Endothelial cell (in vitro differentiated cells): ENCODE data around the gene GPX1. TPM values are rescaled to one million over a fixed set of nuclear protein-coding genes. Genes with fewer than 3 reads are reported as not detected.

ENCODE experiments used
- DNase-seq: peaks from one replicate; pipeline ENCODE4 v3.0.0; 2021; ENCODE audit warnings: low spot score
- H3K27ac Mint-ChIP-seq: one replicate; pipeline ENCODE4 v1.8.0; 2021; ENCODE audit warnings: mixed read lengths, inconsistent platforms; ENCODE audit not compliant: unreplicated experiment
- H3K27me3 Mint-ChIP-seq: one replicate; pipeline ENCODE4 v1.8.0; 2021; ENCODE audit warnings: mild to moderate bottlenecking, moderate library complexity, mixed read lengths, inconsistent platforms; ENCODE audit not compliant: unreplicated experiment
- H3K36me3 Mint-ChIP-seq: one replicate; pipeline ENCODE4 v1.8.0; 2021; ENCODE audit warnings: mild to moderate bottlenecking, low read depth, mixed read lengths, inconsistent platforms; ENCODE audit not compliant: unreplicated experiment
- H3K4me1 Mint-ChIP-seq: one replicate; pipeline ENCODE4 v1.8.0; 2021; ENCODE audit warnings: mild to moderate bottlenecking, mixed read lengths, inconsistent platforms; ENCODE audit not compliant: unreplicated experiment
- H3K4me3 Mint-ChIP-seq: one replicate; pipeline ENCODE4 v1.8.0; 2021; ENCODE audit warnings: mild to moderate bottlenecking, mixed read lengths, inconsistent platforms; ENCODE audit not compliant: unreplicated experiment
- H3K9me3 Mint-ChIP-seq: one replicate; pipeline ENCODE4 v1.8.0; 2021; ENCODE audit warnings: mixed read lengths, inconsistent platforms; ENCODE audit not compliant: unreplicated experiment
- total RNA-seq: library from RNA; stranded (reverse); fragmentation: NEBNext Ultra II Directional; extraction: Animal tissue kit (Norgen Biotek cat#: 25700); gene quantifications from one replicate; pipeline ENCODE4 v1.2.1, GENCODE V29; 2021; ENCODE audit not compliant: unreplicated experiment
- TF ChIP-seq, protein P1 (sequence below): fragments of 200-600 bp; sonication (generic); IDR thresholded peaks from one replicate; pipeline ENCODE4 v1.5.0; 2021; ENCODE audit warnings: antibody characterized with exemption; ENCODE audit not compliant: unreplicated experiment

Gene GPX1
- total RNA-seq, 1 donor from 2014 or later, result 374 TPM

DNA sequence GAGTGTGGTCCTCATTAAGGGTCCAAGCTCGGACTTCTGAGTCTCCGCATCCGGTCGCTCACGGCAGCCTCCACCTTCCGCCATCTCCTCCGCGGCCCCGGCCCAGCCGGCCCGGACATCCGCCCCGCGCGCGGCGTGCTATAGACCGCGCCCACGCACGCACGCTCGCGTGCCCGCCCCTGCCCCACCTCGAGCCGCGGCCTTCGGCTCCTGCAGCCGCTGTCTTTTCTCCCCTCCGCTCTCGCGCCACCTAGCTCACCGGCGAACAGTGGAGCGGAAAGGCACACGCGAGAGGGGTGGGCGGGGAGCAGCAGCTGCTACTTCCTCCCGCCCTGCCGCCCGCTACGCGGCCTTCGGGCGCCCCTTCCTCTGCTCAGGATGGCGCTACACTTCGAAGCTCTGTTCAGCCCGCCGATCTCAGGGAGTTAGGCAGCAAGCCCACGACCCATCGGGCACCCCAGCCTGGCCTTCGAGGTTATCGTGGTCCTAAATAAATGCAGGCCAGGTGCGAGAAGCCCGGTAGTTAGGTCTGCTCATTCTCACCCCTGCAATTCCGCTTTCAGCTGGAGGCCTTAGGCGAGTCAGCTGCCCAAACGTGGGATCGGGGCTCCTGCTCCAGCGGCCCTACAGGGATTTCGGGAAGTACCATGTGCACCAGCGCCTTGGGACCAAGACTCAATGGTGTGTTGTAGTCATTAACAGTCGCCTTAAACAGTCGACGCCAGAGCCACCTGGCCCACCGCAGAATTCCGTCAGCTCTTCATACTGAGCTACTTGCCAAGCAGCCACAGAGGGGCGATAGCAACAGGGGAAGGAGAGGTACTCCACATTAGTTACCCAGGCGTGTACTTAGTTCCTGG is 18.0 kb downstream of the GPX1 start, which contains the start of gene USP4:
TSS of gene USP4 (minus strand) at position 113 of the 860 bp plus-strand sequence. CDS start at position 84, 29 bp downstream.
- H3K4me1 Mint-ChIP-seq, result peaks cover 29% of the 10 kb centered on the region
- TF ChIP-seq, protein P1, sequence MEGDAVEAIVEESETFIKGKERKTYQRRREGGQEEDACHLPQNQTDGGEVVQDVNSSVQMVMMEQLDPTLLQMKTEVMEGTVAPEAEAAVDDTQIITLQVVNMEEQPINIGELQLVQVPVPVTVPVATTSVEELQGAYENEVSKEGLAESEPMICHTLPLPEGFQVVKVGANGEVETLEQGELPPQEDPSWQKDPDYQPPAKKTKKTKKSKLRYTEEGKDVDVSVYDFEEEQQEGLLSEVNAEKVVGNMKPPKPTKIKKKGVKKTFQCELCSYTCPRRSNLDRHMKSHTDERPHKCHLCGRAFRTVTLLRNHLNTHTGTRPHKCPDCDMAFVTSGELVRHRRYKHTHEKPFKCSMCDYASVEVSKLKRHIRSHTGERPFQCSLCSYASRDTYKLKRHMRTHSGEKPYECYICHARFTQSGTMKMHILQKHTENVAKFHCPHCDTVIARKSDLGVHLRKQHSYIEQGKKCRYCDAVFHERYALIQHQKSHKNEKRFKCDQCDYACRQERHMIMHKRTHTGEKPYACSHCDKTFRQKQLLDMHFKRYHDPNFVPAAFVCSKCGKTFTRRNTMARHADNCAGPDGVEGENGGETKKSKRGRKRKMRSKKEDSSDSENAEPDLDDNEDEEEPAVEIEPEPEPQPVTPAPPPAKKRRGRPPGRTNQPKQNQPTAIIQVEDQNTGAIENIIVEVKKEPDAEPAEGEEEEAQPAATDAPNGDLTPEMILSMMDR, result no peak
- no peaks in the 10 kb centered on the region for H3K9me3 Mint-ChIP-seq
- H3K27me3 Mint-ChIP-seq, result peaks cover 5% of the 10 kb centered on the region
- H3K4me3 Mint-ChIP-seq, result peak within 1 kb of the TSS; percentile 85
- peak; percentile 81 for DNase-seq
- H3K27ac Mint-ChIP-seq, result peak within 1 kb of the TSS; percentile 99
- H3K36me3 Mint-ChIP-seq, result peaks cover 4% of the 10 kb centered on the region

DNA sequence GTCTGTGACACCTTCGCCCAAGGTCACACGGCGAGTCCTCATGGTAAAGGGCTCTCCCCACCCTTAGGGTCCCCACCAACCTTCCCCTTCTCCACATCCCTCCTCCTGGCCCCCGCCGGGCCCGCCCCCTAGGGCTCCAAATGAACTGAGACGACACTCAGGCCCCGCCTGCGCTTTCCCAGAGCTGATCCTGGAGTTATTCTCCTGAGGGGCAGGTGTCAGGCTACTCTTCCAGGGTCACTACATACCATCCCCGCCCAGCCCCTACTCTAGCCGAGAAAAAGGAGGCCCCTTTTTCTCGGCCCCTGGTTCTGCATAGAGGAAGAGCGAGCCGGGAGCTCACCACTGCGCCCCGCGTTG is 18.6 kb downstream of the GPX1 start:
- peaks cover 10% of the 10 kb centered on the region for H3K36me3 Mint-ChIP-seq
- H3K9me3 Mint-ChIP-seq, result no peaks in the 10 kb centered on the region
- H3K27ac Mint-ChIP-seq, result peak overlapping the region; percentile 93
- peak overlapping the region; percentile 85 for H3K4me3 Mint-ChIP-seq
- peak; percentile 52 for DNase-seq
- H3K4me1 Mint-ChIP-seq, result peaks cover 26% of the 10 kb centered on the region
- H3K27me3 Mint-ChIP-seq, result peaks cover 5% of the 10 kb centered on the region
- TF ChIP-seq, protein P1, result no peak

DNA sequence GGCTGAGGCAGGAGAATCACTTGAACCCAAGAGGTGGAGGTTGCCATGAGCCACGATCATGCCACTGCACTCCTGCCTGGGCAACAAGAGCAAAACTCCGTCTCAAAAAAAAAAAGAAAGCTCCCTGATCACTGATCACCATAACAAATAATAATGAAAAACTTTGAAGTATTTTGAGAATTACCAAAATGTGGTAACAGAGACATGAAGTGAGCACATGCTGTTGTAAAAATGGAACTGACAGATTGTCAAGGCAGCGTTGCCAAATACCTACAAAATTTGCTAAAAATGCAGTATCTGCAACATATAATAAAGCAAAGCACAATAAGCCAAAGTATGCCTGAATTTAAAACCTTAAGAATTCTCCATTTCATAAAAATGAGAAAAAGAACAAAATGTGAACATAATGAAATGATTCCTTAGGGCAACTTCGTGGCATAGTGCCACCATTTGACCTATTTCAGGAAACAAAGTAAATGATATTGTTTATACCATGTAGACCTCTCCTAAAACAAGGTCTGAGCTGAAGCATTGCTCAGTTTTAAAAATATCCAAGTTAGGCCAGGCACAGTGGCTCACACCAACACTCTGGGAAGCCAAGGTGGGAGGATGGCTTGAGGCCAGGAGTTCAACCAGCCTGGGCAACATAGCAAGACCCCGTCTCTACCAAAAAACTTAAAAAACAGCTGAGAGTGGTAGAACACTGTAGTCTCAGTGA is 24.1 kb downstream of the GPX1 start:
- H3K4me3 Mint-ChIP-seq, result no peak overlapping the region
- H3K27me3 Mint-ChIP-seq, result peaks cover 2% of the 10 kb centered on the region
- peaks cover 4% of the 10 kb centered on the region for H3K4me1 Mint-ChIP-seq
- H3K9me3 Mint-ChIP-seq, result no peaks in the 10 kb centered on the region
- TF ChIP-seq, protein P1, result no peak
- peaks cover 25% of the 10 kb centered on the region for H3K36me3 Mint-ChIP-seq
- no peak overlapping the region for H3K27ac Mint-ChIP-seq
- no peak for DNase-seq

DNA sequence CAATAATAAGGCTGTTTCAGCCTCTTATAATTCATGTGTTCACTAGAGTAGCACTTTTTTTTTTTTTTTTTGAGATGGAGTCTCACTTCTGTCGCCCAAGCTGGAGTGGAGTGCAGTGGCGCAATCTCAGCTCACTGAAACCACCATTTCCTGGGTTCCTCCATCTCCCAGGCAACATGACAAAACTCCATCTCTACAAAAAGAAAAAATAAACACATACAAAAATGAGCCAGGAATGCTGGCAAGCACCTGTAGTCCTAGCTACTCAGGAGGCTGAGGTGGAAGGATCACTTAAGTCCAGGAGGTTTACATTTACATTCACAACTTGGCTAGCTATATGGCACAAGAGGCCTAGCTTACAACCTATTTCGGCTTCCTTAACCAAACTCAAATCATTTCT is 25.1 kb downstream of the GPX1 start:
- no peak for DNase-seq
- no peak overlapping the region for H3K4me3 Mint-ChIP-seq
- peaks cover 2% of the 10 kb centered on the region for H3K27me3 Mint-ChIP-seq
- TF ChIP-seq, protein P1, result no peak
- H3K4me1 Mint-ChIP-seq, result peaks cover 2% of the 10 kb centered on the region
- no peaks in the 10 kb centered on the region for H3K9me3 Mint-ChIP-seq
- peaks cover 29% of the 10 kb centered on the region for H3K36me3 Mint-ChIP-seq
- no peak overlapping the region for H3K27ac Mint-ChIP-seq
